ENCODE results near the gene PTF1A.

GRCh38 chr10:23205972-23206642, 14.0 kb downstream of the PTF1A start:
- TF ChIP-seq CTCF (IDR thresholded peaks at IDR 0.05) (no peak), POLR2A (IDR thresholded peaks at IDR 0.05) (no peak)
